GM21515 (cell line): ENCODE data around the gene STARD4.

Source experiments
- ATAC-seq: cut with Tn5 transposase; IDR thresholded peaks from one replicate; pipeline ENCODE4 v1.9.1; 2021; ENCODE audit not compliant: unreplicated experiment

The STARD4 gene

GRCh38 chr5:111530298-111530740, 18.0 kb upstream of the STARD4 start:
- peak; percentile 82 for ATAC-seq

DNA sequence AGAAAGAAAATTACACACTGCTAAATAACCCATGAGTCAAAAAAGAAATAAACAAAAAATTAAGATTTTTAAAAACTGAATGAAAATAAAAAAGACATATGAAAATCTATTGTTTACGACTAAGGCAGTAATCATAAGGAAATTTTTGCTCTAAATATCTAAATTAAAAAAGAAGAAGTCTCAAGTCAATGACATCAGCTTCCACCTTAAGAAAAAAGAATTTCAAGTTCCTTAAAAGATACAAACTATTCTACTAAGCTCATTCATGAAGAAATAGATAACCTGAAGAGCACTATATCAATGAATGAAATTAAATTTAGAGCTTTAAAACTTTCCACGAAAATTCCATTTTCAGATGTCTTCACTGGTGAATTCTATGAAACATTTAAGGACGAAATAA, 15.7 kb upstream of the STARD4 start:
- no peak for ATAC-seq

DNA sequence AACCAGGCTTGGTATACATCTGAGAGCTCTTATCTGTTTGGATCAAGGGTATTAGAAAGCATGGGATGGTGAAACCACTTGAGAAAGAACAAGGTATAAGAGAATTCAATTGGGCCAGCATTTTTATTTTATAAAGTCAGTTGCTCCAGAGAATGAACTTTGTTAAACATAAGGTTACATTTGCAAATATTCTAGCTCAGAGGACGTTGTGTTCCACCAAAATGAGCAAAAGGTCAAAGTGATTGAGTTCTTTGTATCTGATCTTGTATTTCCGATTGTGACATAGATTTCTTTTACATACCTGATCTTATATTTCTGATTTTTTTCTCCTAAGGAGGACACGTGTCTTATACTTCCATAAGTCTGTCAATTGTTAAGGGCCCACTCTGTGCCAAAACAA, 8.6 kb upstream of the STARD4 start:
- ATAC-seq = no peak

GRCh38 chr5:111518777-111519176, 6.4 kb upstream of the STARD4 start:
- ATAC-seq = no peak

GRCh38 chr5:111517853-111518501, 5.6 kb upstream of the STARD4 start:
- ATAC-seq = no peak

DNA sequence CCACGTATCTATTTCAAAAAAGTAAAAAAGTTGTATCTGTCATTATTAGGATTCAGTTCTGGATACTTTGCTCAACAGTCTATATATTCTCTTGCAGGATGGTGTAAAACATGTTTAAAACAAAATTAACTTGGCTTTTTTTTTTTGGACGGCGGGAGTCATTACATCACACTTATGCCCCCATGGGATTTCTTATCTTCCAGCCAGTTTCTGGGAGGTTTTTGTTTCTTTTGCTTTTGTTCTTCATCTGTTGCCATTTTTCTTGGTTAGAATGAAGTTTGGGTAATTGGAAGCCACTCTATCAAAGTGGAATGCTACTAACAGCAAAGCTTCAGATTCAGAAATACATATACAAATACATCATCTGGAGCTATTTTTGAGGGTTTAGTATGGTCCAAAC, 1.8 kb upstream of the STARD4 start:
- ATAC-seq = no peak

DNA sequence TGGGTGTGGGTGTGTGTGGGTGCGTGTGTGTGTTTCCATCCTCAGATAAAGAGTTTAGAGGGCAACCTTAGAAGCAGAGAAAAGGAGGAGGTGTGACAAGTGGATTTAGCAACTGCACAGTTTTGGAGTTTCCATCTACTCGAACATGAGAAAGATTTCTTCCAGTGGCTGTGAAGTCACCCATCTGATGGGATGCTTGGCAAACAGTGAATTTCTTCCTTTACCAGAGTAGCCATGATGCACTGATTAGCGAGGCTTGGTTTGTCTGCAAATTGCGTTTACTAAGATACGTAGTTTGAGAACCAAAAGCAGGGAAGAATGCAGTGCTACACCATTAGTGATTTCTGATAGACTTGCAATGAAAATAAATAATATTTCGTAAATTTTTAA, 791 bp upstream of the STARD4 start:
- ATAC-seq = no peak

- peak; percentile 25 for ATAC-seq
Observed at GRCh38 chr5:111511831-111512374, 432 bp downstream of the STARD4 start.

- no peak for ATAC-seq
Observed at GRCh38 chr5:111511174-111511830, 1.0 kb downstream of the STARD4 start.

DNA sequence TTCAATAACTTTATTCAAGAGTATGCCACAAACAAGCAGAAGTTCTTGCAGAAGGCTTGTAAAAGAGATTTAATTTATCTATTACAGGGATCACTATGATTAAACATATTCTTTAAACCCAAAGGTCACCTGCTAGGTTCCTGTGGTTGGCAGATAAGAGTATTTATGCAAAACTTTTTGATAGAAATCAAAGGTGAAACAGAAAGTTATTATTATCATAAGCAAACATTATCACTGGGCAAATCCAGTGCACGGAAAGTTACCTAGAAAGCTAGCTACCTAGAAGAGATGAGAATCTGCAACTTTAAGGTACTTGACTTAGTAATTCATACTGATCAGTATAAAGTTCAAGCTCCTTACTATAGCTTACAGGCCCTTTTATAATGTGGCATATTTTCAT, 3.2 kb downstream of the STARD4 start:
- no peak for ATAC-seq

DNA sequence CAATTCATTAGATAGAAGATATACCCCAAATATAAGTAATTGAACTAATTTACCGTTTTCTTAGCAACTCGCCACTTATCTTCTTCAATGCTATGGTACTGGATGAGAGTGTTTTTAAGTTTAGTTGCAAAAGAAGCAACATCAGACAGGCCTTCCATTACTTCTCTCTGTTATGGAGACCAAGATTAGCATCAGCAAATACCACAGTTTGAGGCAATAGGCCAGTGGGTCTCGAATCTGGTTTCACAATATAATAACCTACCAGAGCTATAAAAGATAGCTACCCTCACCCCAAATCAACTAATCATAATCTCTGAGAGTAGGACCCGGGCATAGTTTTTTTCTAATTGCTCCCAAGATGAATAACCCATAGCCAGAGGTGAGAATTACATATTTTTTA, 5.1 kb downstream of the STARD4 start:
- ATAC-seq = no peak

- no peak for ATAC-seq
Observed at GRCh38 chr5:111505096-111505495, 7.2 kb downstream of the STARD4 start.

DNA sequence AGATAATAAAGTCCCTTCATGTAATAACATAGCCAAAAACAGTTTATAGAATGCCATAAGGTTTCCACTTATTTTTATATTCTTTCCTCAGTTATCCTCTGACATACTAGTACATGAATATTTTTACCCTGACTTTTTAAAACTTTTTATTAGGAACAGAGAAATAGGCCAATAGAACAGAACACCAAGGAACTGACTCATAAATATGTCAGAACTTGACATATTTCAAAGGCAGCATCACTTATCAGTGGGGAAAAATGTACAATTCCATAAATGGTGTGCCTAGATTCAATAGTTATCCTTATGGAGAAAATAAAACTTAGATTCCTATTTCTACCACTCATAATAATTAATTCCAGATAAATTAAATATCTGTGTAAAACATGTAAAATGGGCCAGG, 9.4 kb downstream of the STARD4 start:
- ATAC-seq = no peak

DNA sequence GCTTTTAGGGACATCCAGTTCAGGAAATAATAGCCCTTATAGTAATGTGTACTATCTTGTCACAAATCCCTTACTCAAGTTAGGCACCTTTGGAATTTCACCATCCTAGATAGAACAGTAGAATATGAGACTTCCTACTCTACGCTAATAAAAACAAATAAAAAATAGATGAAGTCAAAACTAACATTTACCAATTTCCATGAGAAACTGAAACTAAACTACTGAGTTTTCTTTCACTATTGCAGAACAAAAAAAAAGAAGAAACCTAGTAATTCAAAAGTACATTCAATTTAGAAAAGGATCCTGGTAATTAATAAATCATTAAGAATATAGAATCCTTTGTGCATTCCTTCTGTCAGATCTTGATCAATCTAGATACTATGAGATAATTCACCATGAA, 14.0 kb downstream of the STARD4 start:
- ATAC-seq = no peak

GRCh38 chr5:111495159-111495558, 17.2 kb downstream of the STARD4 start:
- ATAC-seq = no peak

GRCh38 chr5:111494355-111494999, 17.9 kb downstream of the STARD4 start:
- ATAC-seq = no peak

DNA sequence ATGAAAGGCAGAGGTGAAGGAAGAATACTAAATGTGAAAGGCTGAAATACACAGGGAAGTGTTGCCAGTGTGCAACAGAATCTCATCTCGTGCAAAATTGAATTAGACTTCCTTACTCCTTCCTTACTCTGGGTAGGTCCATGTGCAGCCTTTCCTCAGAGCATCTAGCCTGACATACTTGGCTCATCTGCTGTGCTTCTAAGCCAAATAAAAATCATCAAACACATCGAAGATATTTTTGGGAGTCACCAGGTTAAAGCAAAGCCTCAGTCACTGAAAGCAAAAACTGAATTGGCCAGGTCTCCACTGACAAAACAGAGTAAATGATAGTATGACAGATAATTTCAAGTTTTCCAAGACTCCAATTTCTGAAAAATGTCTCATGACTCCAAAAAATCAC, 19.3 kb downstream of the STARD4 start:
- no peak for ATAC-seq

DNA sequence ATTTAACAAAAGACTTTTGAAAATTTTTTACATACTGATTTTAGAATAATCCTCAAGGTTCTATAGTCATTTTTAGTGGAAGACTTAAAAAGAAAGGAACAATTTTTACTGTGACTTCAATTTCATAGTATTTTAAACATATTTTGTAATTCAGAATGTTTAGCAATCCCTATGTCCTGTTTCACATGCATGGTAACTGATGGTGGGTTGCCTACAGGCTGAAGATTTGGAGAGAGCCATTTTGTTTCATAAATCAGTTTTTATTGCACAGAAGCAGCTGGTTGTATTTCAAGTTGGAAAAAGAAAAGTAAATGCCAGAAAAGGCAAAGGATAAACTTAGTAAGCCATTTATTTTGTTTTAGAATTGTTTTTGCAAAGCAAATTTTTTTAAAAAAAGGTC, 24.0 kb downstream of the STARD4 start:
- no peak for ATAC-seq

DNA sequence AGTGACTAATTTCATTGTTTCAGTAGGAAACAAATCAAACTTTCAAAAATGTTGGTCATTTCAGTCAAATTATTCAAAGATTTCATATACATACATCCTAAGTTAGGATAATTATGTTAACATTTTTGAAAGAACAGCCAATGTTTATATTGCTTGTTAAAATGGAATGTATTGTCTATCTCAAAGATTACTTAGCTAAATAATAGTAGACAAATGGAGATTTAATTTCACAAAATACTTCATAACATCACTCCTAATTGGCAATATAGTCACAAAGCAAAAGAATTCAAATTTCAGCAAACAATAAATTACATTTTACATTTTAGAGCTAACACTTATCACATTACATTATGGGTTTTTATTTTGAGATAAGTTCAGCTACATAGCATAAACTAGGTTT, 25.4 kb downstream of the STARD4 start:
- ATAC-seq = no peak

DNA sequence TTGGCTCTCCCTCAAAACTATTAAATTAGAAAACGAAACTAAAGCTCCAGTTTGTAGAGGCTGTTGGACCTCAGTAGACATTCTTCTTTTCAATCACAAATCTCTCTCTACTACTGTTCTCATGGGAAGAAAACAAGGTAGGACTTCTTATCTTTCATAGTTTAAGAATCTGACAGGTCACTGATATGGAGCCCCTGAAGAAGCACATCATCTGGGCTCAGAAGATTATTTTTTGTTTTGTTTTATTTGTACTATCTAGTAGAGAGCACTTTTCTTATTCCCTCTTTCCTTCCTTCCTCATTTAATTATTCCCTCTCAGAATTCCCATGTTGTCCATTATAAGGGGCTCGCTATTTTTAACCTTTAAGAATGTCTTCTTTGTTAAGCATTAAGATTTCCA, 26.3 kb downstream of the STARD4 start:
- no peak for ATAC-seq

DNA sequence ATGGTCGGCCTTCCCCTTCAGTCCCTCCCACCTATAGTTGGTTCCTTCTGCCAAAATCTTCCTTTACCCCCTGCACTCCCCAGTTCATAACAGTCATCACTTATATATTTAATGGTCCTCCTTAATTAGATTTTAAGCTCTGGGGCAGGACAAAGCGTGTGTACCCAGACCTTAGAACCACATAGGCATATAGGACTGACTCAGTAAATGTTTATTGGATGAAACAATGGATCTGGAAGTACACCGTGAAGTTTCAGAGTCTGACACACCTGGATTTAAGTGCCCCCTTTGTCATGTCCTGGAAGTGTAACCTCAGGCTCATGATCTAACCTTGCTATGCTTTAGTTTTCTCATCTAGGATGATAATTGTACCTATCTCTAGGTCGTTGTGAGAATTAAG, 32.0 kb downstream of the STARD4 start:
- no peak for ATAC-seq

GRCh38 chr5:111478898-111479297, 33.4 kb downstream of the STARD4 start:
- ATAC-seq = no peak
